Measurements from ENCODE around the gene ST14. TPM values are rescaled to one million over a fixed set of nuclear protein-coding genes. Genes with fewer than 3 reads are reported as not detected.

Gene ST14
- total RNA-seq, 1 donor, result under 0.01 TPM

DNA sequence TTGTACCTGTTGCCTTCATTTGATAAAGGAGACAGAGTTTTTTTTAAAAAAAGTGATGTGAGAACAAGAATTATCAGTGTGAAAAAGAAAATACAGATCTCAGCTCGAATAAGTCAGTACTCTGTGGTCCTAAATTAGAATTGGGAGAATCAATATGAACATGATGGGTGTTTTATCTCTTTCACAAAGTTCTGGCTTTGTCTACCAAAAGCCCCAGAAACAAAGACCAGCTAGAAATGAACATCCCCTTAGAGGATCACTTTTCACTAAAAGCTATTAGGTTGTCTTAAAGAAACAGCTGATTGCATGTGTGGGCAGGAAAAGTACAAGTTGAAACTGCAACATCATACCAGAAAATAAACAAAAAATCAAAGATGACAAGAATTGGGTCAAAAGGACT is 8.4 kb upstream of the ST14 start:
- TF ChIP-seq, protein P1, sequence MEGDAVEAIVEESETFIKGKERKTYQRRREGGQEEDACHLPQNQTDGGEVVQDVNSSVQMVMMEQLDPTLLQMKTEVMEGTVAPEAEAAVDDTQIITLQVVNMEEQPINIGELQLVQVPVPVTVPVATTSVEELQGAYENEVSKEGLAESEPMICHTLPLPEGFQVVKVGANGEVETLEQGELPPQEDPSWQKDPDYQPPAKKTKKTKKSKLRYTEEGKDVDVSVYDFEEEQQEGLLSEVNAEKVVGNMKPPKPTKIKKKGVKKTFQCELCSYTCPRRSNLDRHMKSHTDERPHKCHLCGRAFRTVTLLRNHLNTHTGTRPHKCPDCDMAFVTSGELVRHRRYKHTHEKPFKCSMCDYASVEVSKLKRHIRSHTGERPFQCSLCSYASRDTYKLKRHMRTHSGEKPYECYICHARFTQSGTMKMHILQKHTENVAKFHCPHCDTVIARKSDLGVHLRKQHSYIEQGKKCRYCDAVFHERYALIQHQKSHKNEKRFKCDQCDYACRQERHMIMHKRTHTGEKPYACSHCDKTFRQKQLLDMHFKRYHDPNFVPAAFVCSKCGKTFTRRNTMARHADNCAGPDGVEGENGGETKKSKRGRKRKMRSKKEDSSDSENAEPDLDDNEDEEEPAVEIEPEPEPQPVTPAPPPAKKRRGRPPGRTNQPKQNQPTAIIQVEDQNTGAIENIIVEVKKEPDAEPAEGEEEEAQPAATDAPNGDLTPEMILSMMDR (IDR thresholded peaks at IDR 0.05; ENCODE audit: extremely low read depth, low read depth, low read length), result no peak
- no peak overlapping the region for H3K4me3 ChIP-seq (ENCODE audit: insufficient read depth, low read length)
- H4K20me1 ChIP-seq (ENCODE audit: insufficient read depth, low read length), result no peaks in the 10 kb centered on the region
- no peak overlapping the region for H3K4me2 ChIP-seq (ENCODE audit: insufficient read depth, low read length)
- no peaks in the 10 kb centered on the region for H3K4me1 ChIP-seq (ENCODE audit: insufficient read depth, low read length)
- no peak for DNase-seq (ENCODE audit: insufficient read length, low spot score, missing footprints)
- H3K36me3 ChIP-seq (ENCODE audit: insufficient read depth, low read length), result peaks cover 9% of the 10 kb centered on the region
- no peaks in the 10 kb centered on the region for H3K27me3 ChIP-seq (ENCODE audit: insufficient read depth, low read length)
- no peak overlapping the region for H2AFZ ChIP-seq (ENCODE audit: low read length)
- H3K9me3 ChIP-seq (ENCODE audit: low read depth, low read length), result no peaks in the 10 kb centered on the region
- H3K27ac ChIP-seq (ENCODE audit: low read depth, low read length), result no peak overlapping the region
- no peaks in the 10 kb centered on the region for H3K79me2 ChIP-seq (ENCODE audit: insufficient read depth, low read length)

DNA sequence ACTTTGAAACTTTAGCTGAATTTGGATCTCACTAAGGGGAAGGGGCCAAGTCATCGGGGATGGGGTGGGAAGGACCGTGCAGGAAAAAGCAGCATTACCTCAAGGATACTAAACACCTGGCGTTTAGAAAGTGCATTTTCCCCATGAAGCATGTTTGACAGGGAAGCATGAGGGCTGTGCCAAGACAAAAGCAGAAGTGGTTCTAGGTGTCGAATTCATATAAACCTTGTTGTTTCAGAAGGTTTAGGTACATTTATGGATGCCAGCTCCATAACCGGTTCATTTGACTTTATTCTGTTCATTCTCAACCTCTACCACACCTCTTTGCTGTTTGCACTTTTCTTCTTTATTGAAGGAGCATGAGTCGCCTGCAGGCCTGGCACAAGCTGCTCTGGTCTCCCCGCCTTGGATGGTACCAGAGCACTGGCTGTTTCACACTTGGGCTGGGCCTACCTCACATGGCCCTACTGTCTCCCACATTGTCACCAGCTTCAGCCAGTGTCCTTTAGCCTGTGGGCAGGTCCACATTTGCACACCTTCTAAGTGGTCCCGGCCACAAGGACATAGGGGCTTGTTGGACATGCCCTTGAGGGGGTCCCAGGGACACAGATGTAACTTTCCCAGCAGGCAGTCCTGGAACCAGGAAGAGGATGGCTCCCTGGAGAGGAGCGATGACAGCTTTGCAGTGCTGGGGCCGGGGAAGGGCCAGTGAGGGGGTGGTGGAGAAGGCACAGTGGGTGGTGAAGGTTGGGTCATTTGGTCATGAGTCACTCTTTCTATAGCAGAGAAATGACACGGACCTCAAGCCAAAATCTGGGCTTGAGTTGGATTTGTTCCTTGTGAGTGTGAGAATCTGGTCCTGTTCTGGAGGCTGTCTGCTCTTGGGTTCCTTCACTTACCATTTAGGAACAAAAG is 3.2 kb upstream of the ST14 start:
- no peak overlapping the region for H3K27ac ChIP-seq (ENCODE audit: low read depth, low read length)
- no peaks in the 10 kb centered on the region for H3K36me3 ChIP-seq (ENCODE audit: insufficient read depth, low read length)
- H3K9me3 ChIP-seq (ENCODE audit: low read depth, low read length), result no peaks in the 10 kb centered on the region
- no peaks in the 10 kb centered on the region for H4K20me1 ChIP-seq (ENCODE audit: insufficient read depth, low read length)
- DNase-seq (ENCODE audit: insufficient read length, low spot score, missing footprints), result peak; percentile 93
- TF ChIP-seq, protein P1 (IDR thresholded peaks at IDR 0.05; ENCODE audit: extremely low read depth, low read depth, low read length), result no peak
- peaks cover 36% of the 10 kb centered on the region for H3K27me3 ChIP-seq (ENCODE audit: insufficient read depth, low read length)
- H3K79me2 ChIP-seq (ENCODE audit: insufficient read depth, low read length), result no peaks in the 10 kb centered on the region
- H2AFZ ChIP-seq (ENCODE audit: low read length), result no peak overlapping the region
- peaks cover 9% of the 10 kb centered on the region for H3K4me1 ChIP-seq (ENCODE audit: insufficient read depth, low read length)
- no peak overlapping the region for H3K4me2 ChIP-seq (ENCODE audit: insufficient read depth, low read length)
- H3K4me3 ChIP-seq (ENCODE audit: insufficient read depth, low read length), result no peak overlapping the region

DNA sequence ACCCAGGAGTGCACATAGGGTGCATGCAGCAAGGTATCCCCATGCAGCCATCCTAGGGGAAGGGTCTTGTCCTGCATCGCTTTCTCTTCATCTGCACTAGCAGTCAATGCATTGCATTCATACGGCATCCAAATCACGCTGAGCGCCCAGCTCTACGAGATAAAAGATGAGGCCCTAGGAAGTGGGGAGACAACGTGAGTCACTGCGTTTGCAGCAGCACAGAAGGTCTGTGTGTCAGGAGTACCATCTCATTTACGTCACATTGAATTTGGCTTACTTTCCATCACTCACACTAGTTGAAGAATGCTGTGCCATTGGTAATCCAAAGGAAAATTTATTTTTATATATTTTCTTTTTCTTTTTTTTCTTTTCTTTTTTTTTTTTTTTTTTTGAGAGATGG is 2.5 kb upstream of the ST14 start:
- H3K27ac ChIP-seq (ENCODE audit: low read depth, low read length), result no peak overlapping the region
- DNase-seq (ENCODE audit: insufficient read length, low spot score, missing footprints), result no peak
- no peak overlapping the region for H3K4me3 ChIP-seq (ENCODE audit: insufficient read depth, low read length)
- no peaks in the 10 kb centered on the region for H3K9me3 ChIP-seq (ENCODE audit: low read depth, low read length)
- peaks cover 43% of the 10 kb centered on the region for H3K27me3 ChIP-seq (ENCODE audit: insufficient read depth, low read length)
- H3K4me2 ChIP-seq (ENCODE audit: insufficient read depth, low read length), result no peak overlapping the region
- TF ChIP-seq, protein P1 (IDR thresholded peaks at IDR 0.05; ENCODE audit: extremely low read depth, low read depth, low read length), result no peak
- H2AFZ ChIP-seq (ENCODE audit: low read length), result no peak overlapping the region
- H3K79me2 ChIP-seq (ENCODE audit: insufficient read depth, low read length), result no peaks in the 10 kb centered on the region
- no peaks in the 10 kb centered on the region for H3K36me3 ChIP-seq (ENCODE audit: insufficient read depth, low read length)
- peaks cover 9% of the 10 kb centered on the region for H3K4me1 ChIP-seq (ENCODE audit: insufficient read depth, low read length)
- H4K20me1 ChIP-seq (ENCODE audit: insufficient read depth, low read length), result no peaks in the 10 kb centered on the region

DNA sequence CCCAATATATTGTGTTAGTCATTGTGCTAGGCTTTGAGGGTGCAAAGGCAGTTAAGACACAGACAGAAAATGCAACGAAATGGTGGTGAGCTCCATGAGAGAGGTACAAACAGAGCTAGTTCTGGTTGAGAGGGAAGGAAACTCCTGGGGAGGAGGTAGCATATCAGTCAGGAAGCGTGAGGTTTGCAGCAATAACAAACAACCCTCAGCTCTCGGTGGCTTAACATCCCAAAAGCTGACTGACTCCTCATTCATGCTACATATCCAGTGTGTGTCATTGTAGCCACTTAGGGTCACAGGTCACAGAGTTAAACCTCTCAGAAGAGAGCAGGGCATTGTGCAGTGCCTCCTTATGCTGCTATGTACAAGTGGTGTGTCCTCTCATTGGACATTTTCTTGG is 1.7 kb upstream of the ST14 start:
- H3K27ac ChIP-seq (ENCODE audit: low read depth, low read length), result no peak overlapping the region
- peaks cover 9% of the 10 kb centered on the region for H3K4me1 ChIP-seq (ENCODE audit: insufficient read depth, low read length)
- no peaks in the 10 kb centered on the region for H3K79me2 ChIP-seq (ENCODE audit: insufficient read depth, low read length)
- H3K36me3 ChIP-seq (ENCODE audit: insufficient read depth, low read length), result no peaks in the 10 kb centered on the region
- DNase-seq (ENCODE audit: insufficient read length, low spot score, missing footprints), result no peak
- no peak overlapping the region for H3K4me3 ChIP-seq (ENCODE audit: insufficient read depth, low read length)
- H3K27me3 ChIP-seq (ENCODE audit: insufficient read depth, low read length), result peaks cover 50% of the 10 kb centered on the region
- TF ChIP-seq, protein P1 (IDR thresholded peaks at IDR 0.05; ENCODE audit: extremely low read depth, low read depth, low read length), result no peak
- no peaks in the 10 kb centered on the region for H4K20me1 ChIP-seq (ENCODE audit: insufficient read depth, low read length)
- H3K4me2 ChIP-seq (ENCODE audit: insufficient read depth, low read length), result no peak overlapping the region
- no peak overlapping the region for H2AFZ ChIP-seq (ENCODE audit: low read length)
- no peaks in the 10 kb centered on the region for H3K9me3 ChIP-seq (ENCODE audit: low read depth, low read length)
